ENCODE measurements around the gene PCBP3.
"Not testable (repeated sequence)": the region's sequence is repeated elsewhere in the genome, so short reads cannot be mapped to it uniquely, and the experiment has no call there.

The PCBP3 gene

GRCh38 chr21:45636459-45636858 is 7.1 kb upstream of the PCBP3 start:
- DNase-seq: no peak

DNA sequence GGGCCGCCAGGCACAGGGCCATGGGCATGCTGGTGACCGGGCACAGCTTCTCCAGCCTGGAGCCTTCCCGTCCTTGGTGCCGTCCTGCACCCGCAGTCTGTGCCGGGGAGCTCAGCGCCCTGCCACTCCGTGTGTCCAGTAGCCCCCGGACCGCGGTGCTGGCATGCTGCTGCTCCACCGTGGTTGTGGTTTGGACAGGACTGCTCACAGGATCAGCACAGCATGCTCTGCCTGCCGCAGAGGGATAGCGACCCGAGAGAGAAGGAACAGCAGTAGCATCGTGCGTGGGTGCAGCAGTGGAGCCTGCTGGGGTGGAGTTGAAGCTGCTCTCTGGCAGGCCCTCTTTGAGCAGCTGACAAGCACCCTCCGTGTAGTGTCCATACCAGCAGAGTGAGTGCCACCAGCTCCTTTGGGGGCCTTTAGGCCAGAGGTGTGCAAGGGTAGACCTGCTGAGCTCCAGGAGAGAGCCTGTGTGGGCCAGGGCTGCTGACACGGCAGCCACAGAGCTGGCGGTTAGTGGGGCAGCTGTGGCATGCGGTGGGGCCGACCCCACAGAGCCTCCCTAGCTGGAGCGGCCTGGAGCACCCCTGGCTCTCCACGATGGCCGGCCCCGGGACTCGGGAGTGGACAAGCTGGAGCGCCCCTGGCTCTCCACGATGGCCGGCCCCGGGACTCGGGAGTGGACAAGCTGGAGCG is 6.4 kb upstream of the PCBP3 start:
- DNase-seq: no peak

DNA sequence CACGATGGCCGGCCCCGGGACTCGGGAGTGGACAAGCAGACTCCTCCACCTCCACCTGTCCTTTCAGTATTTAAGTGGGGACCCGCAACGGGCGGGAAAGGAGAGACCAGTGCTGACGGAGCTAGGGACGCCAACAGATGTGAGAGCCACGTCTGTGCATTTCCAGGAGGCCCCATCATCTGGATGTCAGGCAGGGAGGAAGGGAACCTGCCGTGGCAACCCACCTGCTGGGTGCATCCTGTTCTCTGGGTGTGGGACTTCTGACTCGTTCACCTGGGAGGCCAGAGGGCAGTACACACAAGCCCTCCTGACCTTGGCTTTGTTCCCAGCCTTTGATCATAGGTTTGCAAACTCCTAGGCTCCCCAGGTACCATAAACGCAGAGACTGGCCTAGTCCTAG is 5.6 kb upstream of the PCBP3 start:
- no peak for DNase-seq

- no peak for DNase-seq
Measured at GRCh38 chr21:45638707-45639106, 4.8 kb upstream of the PCBP3 start.

GRCh38 chr21:45639206-45640000 is 4.1 kb upstream of the PCBP3 start:
- DNase-seq: no peak

DNA sequence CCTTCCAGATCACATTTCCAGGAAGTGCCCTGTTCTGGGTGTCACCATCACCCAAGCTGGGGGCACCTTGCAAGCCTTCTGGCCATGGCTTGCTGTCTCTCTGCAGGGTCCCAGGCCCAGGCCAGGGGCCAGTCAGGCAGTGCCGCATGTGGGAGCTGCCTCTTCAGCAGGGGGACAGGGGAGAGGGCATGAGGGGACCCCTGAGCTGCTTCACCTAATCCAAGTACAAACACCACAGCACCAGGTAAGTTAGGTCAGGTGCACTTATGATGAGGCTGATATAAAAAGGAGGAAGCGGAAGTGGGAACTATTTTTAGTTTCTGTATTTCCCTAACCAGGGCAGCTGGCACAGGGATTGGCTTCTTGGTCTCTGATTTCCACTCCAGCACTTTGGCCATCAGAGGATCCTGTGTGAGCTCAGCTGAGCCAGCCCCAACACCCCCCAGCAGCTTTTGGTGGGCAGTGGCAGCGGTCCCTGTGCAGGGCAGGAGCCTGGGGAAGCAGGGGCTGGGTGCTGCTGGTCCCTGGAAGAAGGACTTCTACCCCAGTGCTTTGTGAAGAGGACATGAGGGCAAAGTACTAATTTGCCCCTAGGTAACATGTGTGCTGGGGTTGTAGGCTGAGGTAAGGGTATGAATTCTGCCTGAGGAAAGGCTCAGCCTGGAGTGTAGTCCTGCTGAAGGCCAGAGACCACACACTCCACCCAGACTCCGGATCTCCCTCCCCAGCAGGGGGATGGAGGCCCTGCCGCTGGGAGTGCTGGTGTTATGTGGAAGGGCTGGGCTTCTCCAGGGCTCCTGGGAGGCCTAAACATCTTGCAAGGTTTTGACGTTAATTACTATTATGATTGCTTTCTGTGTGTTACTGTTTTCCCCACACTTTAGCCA is 3.3 kb upstream of the PCBP3 start:
- DNase-seq: no peak

DNA sequence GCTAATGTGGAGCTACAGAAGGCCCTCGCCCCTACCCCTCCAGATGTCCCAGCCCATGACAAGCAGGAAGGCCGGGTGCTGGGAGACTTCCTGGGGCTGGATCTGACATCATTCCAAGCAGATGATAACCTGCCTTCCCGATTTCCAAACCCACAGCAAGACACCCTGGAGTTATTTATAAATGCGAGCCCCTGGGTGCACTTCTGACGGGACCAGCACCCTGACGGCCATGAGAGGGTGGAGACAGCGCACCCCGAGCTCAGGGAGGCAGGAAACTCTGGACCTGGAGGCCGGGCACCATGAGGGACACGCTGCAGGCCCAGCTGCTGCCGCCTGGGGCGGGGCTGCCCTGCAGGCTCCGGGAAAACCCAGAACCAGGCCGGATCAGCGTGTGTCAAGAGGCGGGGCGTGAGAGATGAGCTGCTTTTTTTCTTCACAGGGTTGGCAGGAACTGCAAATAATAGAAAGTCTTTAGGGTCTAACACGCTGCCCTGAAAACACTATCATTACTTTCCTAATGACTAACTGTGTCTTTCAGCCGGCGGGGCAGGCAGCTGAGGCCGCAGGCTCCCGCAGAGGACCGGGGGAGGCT is 2.5 kb upstream of the PCBP3 start:
- peak; percentile 34 for DNase-seq

GRCh38 chr21:45641480-45642035 is 2.0 kb upstream of the PCBP3 start:
- DNase-seq: no peak

DNA sequence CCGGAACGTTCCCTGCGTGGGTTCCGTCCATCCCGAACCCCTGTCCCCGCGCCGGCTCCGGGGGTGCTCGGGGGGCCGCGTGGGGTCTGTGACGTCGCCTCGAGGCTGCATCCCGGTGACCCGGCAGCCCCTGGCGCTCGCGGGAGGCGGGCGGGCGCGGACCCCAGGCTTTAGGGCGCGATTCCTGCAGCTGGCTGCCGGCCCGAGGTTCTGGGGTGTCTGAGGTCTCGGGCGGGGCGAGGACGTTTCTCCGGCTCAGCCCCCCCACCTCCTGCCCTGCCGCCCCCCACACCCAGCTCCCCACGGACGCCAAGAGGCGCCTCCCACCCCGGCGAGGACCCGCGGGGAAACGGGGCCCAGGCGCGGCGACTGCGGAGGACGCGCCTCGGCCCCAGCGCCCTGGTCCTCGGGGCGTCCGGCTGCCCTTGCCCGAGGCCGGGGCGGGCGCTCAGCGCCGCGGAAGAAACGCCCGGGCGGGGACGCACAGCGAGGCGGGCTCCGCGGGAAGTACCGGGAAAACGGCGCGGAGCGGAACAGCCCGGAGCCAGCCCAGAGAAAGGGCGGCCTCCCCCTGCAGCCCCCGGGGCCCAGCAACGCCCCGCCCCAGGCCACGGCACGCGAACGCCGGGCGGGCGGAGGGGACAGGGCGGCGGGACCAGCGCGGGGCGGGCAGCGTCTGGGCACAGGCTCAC is 1.3 kb upstream of the PCBP3 start:
- no peak for DNase-seq

DNA sequence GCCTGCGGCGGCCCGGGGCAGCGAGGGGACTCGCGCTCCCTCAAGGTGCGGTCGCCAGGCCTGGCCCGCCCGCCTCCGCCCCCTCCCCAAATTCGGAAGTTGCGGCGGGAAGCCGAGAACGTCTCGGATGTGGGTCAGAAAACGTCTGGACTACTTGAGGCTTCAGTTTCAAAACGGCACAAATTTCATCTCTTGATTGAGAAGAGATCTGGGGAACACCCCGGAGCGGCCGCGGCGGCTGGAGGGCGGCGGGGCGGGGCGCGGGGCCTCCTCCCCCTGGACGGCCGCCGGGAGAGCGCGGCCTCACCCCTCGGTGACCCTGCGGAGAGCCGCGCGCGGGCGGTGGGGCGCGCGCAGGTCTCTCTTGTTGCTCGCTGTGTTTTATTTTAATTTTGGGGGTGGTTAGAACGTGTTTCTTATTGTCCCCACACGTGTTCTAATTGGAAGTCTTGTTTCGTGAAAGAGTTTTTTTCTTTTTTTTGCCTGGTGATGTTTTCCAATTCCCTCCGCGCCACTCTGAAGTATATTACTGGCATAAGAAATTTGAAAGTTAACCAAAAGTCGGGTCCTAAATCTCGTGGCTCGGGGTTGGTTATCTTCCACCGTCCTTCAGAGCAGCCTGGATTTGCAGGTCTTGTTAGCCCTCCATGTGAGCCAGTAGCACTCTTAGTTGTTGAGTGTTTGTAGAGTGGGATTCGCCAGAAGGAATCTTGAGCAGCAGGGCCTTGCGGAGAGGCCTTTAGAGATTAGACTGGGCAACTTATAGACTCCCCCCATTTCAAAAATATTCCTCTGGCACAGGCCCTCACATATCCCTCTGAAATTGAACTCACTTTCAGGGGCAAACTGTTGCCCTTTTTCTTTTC is 749 bp downstream of the PCBP3 start:
- no peak for DNase-seq

- DNase-seq: no peak
Measured at GRCh38 chr21:45651921-45652320, 8.4 kb downstream of the PCBP3 start.

DNA sequence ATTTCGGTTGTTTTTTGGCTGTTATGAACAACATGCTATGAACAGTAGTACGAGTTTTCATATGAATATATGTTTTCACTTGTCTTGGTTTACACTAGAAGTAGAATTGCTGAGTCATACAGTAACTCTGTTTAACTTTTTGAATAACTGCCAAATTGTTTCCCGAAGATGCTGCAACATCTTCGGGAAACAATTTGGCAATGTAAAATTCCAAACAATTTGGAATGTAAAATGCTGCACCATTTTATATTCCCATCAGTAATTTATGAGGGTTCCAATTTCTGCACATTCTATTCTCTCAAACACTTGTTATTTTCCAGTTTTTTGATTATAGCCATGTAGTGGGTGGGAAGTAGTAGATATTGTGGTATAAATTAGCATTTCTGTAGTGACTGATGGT is 11.6 kb downstream of the PCBP3 start:
- DNase-seq: no peak

DNA sequence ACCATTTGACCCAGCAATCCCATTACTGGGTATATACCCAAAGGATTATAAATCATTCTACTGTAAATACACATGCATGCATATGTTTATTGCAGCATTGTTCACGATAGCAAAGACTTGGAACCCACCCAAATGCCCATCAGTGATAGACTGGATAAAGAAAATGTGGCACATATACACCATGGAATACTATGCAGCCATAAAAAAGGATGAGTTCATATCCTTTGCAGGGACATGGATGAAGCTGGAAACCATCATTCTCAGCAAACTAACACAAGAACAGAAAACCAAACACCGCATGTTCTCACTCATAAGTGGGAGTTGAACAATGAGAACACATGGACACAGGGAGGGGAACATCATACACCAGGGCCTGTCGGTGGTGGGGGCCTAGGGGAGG is 12.6 kb downstream of the PCBP3 start:
- not testable (repeated sequence) for DNase-seq

DNA sequence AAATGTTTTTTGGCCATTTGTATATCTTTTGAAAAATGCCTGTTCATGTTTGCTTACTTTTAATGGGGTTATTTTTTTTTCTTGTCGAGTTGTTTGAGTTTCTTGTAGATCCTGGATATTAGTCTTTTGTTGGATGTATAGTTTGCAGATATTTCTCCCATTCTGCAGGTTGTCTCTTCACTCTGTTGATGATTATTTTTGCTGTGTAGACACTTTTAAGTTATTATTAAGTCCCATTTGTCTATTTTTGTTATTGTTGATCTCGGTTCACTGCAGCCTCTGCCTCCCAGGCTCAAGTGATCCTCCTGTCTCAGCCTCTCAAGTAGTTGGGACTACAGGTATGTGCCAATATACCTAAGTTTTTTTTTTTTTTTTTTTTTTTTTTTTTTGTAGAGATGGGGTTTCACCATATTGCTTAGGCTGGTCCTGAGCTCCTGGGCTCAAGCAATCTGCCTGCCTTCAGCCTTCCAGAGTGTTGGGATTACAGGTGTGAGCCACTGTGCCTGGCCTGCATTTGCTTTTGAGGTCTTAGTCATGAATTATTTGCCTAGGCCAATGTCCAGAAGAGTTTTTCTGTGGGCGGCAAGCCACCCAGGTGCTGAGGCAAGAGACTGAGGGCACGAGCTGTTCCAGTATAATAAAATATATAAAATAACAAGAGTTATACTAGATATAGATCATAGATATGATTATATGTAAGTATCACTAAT is 18.5 kb downstream of the PCBP3 start:
- not testable (repeated sequence) for DNase-seq

DNA sequence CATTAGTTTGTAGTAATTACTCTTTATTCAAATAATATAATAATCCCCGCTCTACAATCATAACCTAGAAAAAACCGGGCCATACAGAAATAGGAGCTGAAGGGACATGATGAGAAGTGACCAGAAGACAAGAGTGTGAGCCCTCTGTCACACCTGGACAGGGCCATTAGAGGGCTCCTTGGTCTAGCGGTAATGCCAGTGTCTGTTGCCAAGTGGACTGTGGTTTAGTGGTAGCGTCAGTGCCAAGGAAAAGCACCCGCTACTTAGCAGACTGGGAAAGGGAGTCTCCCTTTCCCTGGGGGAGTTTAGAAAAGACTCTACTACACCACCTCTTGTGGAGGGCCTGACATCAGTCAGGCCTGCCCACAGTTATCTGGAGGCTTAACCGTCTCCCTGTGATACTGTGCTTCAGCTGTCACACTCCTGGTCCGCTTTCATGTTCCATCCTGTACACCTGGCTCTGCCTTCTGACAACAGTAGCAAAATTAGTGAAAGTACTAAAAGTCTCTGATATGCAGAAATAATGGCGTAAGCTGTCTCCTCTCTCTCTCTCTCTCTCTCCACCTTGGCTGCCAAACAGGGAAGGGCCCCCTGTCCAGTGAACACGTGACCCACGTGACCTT is 19.2 kb downstream of the PCBP3 start:
- not testable (repeated sequence) for DNase-seq

DNA sequence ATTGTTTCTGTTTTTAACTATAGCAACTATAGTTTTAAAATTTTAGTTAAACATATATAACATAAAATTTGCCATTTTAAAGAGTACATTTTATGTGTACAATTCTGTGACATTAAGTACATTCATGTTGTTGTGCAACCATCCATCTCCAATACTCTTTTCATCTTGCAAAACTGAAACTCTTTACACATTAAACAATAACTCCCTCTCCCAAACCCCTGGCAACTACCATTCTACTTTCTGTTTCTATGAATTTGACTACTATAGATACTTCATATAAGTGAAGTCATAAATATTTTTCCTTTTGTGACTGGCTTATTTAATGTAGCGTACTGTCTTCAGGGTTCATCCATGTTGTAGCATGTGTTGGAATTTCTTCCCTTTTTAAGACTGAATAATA is 25.9 kb downstream of the PCBP3 start:
- DNase-seq: no peak

DNA sequence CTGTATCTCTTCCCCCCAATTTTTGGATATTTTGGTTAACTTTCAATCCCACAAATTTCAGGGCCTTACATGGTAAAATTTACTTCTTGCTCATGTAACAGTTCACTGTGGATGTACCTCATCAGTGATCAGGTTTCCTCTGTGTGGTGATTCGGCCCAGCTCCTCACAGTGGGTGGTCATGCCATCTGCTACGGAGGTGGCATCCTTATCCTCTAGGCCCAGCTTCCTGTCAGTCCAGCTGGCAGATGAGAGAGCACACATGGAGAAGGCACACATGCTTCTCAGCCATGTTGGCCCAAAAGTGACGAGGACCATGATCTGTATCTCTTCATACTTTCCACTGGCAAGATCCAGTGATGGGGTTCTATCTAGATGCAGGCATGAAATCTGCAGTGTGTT is 27.2 kb downstream of the PCBP3 start:
- no peak for DNase-seq

GRCh38 chr21:45678790-45679189 is 35.3 kb downstream of the PCBP3 start:
- not testable (repeated sequence) for DNase-seq

- DNase-seq: no peak
Measured at GRCh38 chr21:45680215-45680614, 36.7 kb downstream of the PCBP3 start.

GRCh38 chr21:45695086-45695485 is 51.6 kb downstream of the PCBP3 start:
- DNase-seq: no peak

Measured in NCI-H774 (cell line).